Effector CD4-positive, alpha-beta T cell (primary cell): ENCODE data around the gene KRTAP2-4.
"Not testable (repeated sequence)": the region's sequence is repeated elsewhere in the genome, so short reads cannot be mapped to it uniquely, and the experiment has no call there.

Experiments
- DNase-seq: peaks from one replicate; pipeline ENCODE4 v3.0.0-alpha.2; 2020

Gene KRTAP2-4

DNA sequence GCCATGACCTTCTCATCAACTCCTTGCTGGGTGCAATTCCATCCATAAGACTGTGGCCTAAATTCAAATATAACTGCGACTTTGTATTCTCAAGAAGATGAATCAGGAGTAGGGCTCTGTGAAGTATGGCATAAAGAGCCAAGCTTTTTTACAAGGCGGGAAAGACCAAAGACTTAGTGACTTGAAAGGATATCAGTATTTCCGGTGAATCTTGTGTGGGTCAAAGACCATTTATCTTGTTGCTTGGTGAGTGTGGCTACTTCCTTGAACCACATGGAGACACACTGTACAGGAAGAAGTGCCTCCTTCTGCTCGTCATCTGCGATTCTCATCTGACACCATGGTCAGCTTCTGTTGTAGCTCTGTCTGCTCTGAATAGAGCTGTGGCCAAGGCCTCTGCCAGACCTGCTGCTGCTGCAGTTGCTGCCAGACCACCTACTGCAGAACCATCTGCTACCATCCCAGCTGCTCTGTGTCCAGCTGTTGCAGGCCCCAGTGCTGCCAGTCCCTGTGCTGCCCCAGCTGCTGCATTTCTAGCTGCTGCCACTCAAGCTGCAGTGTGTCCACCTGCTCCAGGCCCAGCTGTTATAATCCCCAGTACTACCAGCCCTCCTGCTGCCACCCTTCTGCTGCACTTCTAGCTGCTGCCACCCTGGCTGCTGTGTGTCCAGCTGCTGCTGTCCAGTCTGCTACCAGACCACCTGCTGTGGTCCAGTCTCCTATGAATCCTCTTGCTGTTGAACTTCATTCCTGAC lies 6.1 kb upstream of the KRTAP2-4 start:
- no peak for DNase-seq

DNA sequence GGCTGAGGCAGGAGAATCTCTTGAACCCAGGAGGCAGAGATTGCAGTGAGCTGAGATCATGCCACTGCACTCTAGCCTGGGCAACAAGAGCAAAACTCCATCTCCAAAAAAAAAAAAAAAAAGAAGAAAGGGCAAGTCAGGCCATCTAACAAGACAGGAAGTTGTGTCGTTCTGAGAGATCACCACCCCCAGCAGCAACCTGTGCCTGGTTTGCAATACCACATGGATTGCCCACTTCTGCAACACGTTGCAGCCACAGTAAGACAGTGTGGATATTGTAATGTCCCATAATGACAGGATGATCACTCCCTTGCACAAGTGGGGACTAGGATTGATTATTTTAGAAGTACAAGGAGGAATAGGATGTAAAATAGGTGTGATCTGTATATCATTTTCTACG lies 3.4 kb upstream of the KRTAP2-4 start:
- DNase-seq: no peak

DNA sequence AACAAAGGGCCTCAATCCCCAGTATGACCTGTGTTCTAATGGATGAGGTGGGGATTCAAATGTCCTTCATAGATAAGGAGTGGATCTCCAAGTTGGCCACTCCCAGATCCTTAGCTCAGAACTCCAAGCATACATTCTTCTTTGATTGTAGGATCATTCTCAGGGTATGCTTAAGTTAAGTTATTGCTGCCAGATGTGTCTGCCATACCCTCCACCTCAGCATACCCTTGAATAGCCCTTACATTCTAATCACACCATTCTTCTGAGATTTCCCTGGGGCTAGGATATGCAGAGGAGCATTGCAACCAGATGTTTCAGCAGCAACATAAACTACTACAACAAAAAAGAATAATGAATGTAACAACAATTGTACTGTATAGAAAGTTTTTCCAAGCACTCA lies 1.6 kb upstream of the KRTAP2-4 start:
- no peak for DNase-seq

DNA sequence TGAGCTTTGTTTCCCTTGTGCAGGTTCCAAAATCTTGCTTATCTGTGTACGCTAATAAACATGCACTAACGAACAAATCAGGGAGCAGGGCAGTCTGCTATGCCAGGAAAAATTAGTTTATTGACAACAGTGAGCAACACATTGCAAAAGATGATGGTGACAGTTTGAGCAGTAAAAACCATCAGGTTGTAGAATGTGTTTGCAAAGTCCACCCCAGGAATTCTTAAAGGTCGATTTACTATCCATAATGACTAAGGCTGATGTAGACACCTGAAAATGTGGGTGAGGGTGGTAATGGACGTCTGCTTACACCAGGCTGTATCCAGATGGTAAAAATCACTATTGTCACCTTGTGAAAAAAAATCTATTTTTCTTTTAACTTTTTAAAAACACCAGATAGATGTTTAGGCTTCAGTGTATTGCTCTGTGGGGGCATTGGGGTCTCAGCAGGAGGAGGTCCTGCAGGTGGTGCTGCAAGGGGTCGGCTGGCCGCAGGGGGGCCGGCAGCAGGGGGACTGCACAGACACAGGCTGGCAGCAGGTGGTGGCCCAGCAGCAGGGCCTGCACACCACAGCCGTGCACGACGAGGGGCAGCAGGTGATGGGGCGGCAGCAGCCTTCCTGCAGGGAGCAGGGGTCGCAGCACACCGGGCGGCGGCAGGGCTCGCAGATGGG lies 526 bp downstream of the KRTAP2-4 start:
- DNase-seq: not testable (repeated sequence)

DNA sequence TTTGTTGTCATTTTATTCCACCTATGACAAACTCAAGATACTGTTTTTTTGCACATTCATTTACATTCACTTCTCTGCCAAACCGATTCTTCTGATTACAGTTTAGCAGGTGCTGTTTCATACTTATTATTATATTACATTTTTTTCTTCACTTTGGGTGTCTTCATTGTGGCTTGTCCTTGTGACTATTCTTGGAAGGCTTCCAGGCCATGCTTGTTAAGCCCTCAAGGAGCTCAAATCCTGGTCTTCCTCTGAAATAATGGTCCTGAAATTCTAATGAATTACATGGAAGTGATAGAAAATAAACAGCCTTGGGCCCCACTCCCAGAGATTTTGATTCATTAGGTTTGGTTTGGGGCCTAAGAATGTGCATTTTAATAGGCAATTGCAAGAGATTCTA lies 1.4 kb downstream of the KRTAP2-4 start:
- DNase-seq: no peak

DNA sequence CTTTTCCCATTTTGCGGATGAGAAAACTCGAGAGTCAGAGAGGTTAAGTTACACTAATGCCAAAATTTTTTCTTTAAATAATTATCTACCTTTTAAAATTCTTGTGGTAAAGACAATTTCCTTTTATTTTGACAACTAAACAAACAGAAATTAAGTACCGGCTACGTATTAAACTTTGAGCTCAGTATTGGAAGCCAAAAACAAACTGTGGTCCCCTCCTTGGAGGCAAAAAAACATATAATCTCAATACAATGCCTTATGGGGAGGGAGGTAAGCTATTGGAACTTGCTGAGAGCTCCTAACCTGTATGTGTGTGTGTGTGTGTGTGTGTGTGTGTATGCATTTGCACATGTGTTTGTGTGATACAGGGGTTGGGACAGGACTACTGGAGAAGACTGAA lies 2.2 kb downstream of the KRTAP2-4 start:
- DNase-seq: no peak

DNA sequence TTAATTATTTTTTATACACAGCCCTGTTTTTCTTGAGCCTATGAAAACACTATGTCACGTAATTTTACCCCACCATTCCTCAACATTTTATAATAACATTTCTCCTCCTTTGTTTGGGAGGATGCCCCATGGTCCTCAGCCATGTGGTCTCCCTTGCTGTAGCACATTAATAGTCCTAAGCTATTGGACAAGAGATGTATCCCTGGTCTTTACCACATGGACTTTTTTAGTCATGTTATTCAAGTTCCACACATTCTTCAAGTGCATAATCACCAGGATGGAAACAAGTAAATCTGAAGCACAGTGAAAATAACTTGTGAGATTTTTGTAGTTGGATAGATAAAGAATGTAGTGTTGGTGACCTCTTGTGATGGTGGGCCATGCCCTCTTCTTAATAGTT lies 3.7 kb downstream of the KRTAP2-4 start:
- DNase-seq: no peak

DNA sequence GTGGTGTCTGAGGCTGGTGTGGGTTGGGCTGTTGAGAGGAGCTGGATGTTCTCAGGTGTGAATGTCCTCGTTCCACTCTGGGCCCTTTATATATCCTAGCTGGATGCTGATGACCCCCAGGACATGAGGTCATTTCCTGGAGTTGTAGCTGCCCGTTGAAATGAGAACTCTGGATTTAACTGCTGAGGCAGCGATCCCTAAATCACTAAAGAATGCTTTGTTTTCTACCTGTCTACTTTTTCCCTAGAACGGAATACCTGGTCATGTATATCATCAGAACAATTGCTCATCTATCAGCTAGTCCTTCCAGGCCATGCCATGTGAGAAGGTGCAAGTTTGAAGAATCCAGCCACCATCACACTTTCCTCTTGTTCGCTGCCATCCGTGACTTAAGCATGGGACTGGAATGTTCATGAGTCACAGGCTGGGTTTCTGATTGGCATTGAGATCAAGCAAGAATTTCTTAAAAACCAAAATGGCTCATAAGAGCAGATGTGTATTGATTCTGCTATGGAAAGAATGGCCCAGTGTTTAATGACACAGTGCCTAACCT lies 5.6 kb downstream of the KRTAP2-4 start, which contains the start of gene KRTAP2-3:
Gene KRTAP2-3 (minus strand): TSS at position 63 of the 553 bp plus-strand sequence. CDS start 64 bp downstream, outside the sequence.
- DNase-seq: no peak

DNA sequence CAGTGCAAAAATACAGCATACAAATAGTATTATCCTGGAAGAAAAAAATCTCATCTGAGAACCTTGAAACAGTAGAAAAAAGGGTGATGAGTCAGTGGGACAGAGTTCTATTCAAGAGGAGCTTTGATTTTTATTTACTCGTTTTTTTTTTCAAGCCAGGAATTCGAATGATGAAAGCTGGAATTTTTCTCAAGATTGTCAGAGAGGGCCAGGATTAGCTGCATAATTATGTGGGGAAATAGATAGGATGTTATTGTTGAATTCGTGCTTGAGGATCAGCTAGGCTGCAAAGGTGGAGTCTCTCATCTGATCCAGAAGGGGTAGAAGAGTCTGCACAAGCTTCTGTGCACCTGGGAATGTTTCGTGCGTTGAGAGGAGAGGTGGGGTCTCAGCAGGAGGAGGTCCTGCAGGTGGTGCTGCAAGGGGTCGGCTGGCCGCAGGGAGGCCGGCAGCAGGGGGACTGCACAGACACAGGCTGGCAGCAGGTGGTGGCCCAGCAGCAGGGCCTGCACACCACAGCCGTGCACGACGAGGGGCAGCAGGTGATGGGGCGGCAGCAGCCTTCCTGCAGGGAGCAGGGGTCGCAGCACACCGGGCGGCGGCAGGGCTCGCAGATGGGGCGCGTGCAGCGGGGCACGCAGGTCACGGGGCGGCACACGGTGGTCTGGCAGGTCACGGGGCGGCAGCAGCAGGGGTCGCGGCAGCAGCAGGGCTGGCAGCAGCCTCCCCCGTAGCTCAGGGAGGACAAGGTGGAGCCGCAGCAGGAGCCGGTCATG lies 6.2 kb downstream of the KRTAP2-4 start:
- not testable (repeated sequence) for DNase-seq

DNA sequence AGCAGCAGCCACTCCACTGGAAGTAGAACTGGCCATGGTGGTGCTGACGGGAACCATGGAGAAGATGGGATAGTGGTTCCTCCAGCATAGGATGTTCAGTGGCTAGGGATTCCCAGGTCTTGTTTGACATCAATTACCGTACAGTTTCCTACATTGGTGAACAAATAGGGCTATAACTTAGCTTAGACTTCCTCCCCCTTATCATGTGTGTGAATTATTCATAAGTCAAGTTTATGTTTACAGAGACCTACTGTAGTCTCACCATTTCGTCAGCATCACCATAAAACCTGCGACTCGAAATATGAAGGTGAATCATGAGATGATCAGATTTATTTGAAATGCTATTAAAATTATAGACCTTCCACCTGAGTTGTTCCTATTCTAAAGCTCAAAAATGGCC lies 6.9 kb downstream of the KRTAP2-4 start:
- no peak for DNase-seq

DNA sequence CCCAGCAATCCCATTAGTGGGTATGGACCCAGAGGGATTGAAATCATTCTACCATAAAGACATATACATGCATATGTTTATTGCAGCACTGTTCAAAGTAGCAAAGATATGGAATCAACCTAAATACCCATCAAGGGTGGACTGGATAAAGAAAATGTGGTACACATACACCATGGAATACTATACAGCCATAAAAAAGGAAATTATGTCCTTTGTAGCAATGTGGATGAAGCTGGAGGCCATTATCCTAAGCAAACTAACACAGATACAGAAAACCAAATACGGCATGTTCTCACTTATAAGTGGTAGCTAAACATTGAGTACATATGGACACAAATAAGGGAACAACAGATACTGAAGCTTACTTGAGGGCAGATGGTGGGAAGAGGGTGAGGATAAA lies 8.1 kb downstream of the KRTAP2-4 start:
- DNase-seq: no peak

DNA sequence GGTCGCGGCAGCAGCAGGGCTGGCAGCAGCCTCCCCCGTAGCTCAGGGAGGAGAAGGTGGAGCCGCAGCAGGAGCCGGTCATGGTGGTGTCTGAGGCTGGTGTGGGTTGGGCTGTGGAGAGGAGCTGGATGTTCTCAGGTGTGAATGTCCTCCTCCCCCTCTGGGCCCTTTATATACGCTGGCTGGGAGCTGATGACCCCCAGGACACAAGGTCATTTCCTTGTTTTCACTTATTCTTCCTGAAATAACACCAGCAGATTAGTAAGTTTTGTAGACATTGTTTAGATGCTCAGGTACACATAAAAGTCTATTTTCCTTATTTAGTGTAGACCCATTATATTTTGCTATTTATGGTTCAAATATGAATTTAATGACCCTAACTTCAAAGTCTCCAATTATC lies 10.5 kb downstream of the KRTAP2-4 start, which contains the start of gene KRTAP2-2:
Gene KRTAP2-2 (minus strand): TSS at position 101 of the 400 bp plus-strand sequence. CDS start 19 bp downstream, at position 82.
- not testable (repeated sequence) for DNase-seq

DNA sequence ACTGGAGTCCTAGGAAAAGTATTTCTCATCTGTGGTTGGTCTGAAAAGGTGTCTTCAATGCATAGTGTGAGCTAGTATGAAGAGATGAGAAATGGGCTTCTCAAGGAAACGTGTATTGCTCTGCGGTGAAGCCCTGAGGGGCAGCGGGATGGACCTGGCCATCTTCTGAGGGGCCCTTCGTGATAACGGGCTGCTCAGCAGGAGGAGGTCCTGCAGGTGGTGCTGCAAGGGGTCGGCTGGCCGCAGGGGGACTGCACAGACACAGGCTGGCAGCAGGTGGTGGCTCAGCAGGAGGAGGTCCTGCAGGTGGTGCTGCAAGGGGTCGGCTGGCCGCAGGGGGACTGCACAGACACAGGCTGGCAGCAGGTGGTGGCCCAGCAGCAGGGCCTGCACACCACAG lies 11.1 kb downstream of the KRTAP2-4 start:
- DNase-seq: not testable (repeated sequence)

DNA sequence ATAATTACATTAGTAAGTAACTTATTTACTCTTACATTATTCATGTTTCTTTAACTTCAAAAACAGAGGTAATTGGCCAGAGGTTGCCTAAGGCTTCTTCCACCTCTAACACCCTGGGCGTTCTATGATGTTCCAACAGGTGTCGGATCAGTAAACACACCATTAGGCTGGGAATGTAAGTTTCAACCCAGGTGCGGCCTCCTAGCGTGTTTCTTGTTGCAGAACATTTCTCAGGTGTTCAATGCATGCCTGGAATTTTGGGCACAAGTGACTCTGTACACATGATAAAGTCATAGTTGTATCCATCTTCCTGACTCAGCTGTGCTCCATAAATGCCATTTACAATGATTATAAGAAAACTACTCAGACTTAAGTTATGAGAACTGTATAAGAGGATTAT lies 11.7 kb downstream of the KRTAP2-4 start:
- no peak for DNase-seq

DNA sequence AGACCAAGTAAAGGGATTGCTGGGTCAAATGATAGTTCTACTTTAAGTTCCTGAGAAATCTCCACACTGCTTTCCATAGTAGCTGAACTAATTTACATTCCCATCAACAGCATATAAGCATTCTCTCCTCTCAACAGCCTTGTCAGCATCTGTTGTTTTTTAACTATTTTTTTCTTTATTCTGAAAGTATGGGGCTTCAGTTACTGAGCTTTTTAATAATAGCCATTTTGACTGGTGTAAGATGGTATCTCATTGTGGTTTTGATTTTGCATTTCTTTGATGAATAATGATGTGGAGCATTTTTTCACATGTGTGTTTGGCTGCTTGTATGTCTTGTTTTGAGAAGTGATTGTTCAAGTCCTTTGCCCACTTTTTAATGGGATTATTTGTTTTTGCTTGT lies 13.1 kb downstream of the KRTAP2-4 start:
- DNase-seq: no peak

DNA sequence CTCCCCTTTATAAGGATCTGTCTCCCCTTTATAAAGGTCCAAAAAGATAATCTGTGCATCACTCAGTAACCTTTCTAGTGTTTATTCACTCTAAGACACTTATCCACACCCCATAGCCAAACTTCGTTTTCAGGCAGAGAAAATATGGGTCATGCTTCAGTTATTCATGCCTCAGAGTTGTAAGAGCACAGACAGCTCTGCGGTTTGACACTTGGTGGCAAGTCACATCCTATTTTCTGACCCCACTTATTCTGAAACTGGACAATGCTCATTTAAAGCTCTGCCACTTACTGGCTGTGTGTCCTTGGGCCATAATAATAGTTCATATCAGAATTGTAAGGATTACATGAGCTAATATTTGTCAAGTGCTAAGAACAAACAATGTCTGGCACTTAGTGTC lies 16.6 kb downstream of the KRTAP2-4 start:
- no peak for DNase-seq

DNA sequence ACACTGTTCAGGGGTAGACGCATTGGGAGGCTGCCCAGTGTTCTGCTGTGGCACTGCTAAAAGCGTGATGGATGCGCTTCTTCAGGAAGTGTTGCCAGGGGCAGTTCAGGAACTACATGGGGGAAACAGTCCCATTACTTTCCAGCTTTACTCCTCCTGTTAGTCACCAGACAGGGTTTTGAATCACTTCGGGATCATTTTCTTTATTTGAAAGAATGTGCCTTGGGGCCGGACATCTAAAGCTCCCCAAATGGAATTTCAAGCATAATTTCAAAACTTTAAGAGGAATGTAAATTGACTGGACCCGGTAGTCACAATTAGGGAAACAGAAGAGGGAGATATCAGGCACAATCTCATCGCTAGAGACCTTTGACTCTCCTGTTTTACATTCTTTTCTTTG lies 17.2 kb downstream of the KRTAP2-4 start:
- no peak for DNase-seq

DNA sequence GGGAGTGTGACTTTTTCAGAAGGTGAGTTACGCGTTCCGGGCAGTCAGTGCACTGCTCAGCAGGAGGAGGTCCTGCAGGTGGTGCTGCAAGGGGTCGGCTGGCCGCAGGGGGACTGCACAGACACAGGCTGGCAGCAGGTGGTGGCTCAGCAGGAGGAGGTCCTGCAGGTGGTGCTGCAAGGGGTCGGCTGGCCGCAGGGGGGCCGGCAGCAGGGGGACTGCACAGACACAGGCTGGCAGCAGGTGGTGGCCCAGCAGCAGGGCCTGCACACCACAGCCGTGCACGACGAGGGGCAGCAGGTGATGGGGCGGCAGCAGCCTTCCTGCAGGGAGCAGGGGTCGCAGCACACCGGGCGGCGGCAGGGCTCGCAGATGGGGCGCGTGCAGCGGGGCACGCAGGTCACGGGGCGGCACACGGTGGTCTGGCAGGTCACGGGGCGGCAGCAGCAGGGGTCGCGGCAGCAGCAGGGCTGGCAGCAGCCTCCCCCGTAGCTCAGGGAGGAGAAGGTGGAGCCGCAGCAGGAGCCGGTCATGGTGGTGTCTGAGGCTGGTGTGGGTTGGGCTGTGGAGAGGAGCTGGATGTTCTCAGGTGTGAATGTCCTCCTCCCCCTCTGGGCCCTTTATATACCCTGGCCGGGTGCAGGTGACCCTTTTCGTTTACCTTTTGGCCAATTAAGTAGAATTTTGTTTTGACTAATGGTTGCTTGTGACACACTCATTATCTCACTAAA lies 18.8 kb downstream of the KRTAP2-4 start, which contains the start of gene KRTAP2-1:
Gene KRTAP2-1 (minus strand): TSS at position 582 of the 731 bp plus-strand sequence. CDS start 49 bp downstream, at position 533.
- DNase-seq: not testable (repeated sequence)

DNA sequence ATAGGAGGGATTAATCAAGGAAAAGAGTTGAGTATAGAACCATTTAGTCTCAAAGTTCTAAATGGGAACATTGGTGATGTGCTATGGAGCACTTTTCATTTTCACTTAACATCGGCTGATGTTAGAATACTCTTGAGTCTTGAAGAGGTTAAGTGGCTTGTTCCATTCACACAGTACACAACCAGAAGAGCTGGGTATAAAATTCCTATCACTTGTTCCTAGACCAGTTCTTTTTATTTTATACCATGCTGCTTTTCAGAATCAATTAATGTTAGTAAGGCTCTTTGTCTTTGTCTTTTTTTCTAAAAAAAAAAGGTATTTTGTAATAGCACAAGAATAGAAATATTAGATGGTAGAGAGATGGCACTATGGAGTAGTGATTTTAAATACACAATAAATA lies 22.7 kb downstream of the KRTAP2-4 start:
- DNase-seq: no peak

DNA sequence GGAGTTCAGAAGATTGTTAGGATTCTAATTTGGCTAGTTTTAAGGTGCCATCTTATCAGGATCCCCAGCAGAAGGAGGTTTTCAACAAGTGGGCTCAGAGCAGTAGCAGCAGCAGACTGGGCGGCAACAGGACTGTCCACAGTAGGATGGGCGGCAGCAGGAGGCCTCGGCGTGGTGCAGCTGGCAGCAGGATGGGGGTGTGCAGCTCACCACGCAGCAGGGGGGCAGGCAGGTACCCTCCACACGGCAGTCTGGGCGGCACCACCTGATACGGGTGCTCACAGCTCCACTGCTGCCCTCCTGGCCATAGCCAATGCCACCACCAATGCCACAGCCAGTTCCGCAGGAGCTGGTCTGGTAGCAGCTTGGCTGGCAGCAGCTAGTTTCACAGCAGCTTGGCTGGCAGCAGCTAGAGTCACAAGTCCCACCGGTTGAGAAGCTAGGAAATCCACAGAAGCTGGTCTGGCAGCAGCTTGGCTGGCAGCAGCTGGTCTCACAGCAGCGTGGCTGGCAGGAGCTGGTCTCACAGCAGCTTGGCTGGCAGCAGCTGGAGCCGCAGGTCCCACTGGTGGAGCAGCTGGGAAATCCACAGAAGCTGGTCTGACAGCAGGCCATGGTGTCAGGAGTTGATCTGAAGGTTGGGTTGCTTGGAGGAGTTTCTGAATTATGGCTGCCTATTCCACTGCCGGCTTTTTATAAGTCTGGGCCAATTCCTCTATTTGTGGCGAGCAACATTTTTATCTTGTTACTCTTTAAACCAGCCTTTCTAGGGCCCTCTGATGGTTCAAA lies 24.7 kb downstream of the KRTAP2-4 start, which contains the start of gene KRTAP1-1:
Gene KRTAP1-1 (minus strand): TSS at position 668 of the 789 bp plus-strand sequence. CDS start 53 bp downstream, at position 615.
- DNase-seq: not testable (repeated sequence)

DNA sequence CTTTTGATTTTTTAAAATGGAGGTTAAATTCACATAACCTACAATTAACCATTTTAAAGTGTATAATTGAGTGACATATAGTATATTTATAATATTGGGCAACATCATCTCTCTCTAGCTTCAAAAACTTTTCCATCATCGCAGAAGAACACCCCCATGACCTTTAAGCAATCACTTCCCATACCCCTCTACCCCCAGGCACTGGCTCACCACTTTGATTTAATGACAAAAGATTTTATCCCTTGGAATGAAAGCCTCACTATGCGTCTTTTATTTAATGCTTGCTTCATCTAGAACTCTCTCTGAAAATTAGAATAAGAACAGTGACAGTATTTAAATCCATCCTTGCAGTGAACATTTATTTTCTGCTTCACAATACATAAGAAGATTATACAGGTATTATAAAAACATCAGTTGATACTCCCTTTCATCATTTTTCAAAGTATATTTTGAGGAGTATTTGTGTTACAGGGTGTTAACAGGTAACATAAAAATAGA lies 27.8 kb downstream of the KRTAP2-4 start:
- DNase-seq: no peak
